GM21528 (cell line): Measurements from ENCODE around the gene ATP8B4.
"Not testable (repeated sequence)": the region's sequence is repeated elsewhere in the genome, so short reads cannot be mapped to it uniquely, and the experiment has no call there.

Experiments used
- ATAC-seq: cut with Tn5 transposase; IDR thresholded peaks from one replicate; pipeline ENCODE4 v1.9.1; 2021; ENCODE audit warnings: mild to moderate bottlenecking, moderate library complexity; ENCODE audit not compliant: unreplicated experiment, low FRiP score

The ATP8B4 gene

GRCh38 chr15:50140098-50140497 is 21.1 kb upstream of the ATP8B4 start:
- ATAC-seq: no peak

DNA sequence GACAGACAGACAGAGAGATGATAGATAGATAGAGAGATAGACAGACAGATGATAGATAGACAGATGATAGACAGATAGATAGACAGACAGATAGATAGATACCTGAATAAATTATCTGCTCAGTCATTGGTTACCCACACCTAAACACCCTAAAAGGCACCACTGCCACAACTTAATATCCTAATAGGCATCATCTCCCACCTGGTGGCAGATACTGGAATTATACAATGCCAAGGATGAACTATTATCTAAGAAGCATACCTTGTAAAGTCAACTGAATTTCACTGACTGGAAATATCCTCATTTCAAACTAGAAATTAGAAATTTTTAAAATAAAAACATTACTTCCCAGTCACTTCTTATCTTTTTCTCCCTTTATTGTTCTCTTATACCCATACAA is 19.4 kb upstream of the ATP8B4 start:
- no peak for ATAC-seq

GRCh38 chr15:50137893-50138292 is 18.9 kb upstream of the ATP8B4 start:
- no peak for ATAC-seq

DNA sequence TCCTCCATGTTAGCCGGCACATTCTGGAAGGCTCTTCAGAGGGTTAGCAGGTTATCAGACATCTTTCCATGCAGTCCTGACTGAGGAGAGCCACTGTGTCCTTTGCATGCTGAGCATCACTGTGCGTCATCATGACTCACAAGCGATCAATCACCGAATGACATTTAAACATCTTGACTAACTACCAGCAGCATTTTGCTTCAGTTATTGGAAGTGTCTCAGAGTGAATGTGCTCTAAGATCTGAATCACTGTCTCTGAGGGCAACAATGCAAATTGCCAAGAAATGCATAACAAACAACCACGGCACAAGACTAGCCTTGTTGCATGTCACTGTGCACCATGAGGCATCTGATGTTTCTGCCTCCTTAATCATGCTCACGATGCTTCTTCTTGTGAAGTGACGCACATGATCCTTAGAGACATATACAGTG is 18.3 kb upstream of the ATP8B4 start:
- ATAC-seq: no peak

- ATAC-seq: peak; percentile 48
Observed at GRCh38 chr15:50135031-50135551, 16.1 kb upstream of the ATP8B4 start.

DNA sequence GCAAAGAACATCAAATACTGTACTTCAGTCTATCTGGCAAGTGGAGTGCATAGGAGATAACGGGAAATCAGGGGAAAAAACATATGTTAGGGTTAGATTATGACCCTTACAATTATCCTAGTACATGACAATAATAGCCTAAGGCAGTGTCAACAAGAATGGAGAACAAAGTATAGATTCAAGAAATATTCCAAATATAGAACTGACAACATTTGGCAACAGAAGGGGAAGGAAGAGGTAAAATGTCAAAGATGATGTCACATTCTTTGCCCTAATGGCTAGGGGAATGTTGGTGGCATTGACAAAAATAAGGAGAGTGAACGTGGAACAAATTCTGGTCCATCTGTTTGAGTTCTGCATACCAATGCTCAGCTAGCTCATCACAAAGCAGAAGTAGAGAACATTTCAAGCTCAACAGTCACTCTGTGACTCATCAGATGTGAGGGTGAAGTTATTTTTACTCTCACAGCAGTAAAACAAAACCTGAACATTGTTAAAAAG is 15.5 kb upstream of the ATP8B4 start:
- ATAC-seq: peak; percentile 79

- not testable (repeated sequence) for ATAC-seq
Observed at GRCh38 chr15:50132251-50132984, 13.4 kb upstream of the ATP8B4 start.

GRCh38 chr15:50131617-50132016 is 12.6 kb upstream of the ATP8B4 start:
- no peak for ATAC-seq

DNA sequence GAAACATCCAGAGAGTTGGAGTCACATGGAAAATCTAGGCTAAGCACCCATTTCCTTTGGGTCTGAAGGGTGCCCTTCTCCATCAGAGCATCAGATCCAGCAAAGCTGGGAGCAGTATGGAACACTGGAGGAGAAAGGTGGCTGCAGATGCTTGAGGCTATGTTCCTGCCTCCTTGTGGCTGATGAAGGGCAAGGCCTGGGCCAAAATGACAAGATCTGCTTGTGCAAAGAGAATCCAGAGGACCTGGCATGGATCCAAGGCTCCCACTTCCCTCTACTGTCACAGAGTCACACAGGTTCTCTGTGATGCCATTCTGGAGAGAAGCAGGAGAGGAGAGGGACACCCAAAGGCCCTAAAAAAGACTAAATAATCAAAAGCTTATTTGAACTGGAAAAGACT is 9.2 kb upstream of the ATP8B4 start:
- ATAC-seq: no peak

GRCh38 chr15:50127255-50127777 is 8.3 kb upstream of the ATP8B4 start:
- ATAC-seq: no peak

DNA sequence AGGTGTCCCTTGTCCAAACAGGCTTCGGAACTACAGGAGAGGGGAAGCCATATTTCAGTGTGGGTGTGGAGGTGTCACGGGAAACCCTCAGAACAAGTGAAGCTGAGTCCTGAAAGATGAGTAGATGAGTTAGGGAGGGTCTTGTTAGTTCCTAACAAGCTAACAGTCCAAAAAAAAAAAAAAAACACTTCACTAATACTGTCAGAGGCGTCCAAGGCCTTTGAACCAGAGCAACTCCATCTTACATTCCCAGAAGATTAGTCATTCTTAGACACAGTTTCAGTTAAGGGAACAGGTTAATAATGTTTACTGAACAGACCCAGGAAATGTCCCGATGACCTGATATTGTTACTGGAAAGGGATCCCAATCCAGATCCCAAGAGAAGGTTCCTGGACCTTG is 7.0 kb upstream of the ATP8B4 start:
- ATAC-seq: no peak

DNA sequence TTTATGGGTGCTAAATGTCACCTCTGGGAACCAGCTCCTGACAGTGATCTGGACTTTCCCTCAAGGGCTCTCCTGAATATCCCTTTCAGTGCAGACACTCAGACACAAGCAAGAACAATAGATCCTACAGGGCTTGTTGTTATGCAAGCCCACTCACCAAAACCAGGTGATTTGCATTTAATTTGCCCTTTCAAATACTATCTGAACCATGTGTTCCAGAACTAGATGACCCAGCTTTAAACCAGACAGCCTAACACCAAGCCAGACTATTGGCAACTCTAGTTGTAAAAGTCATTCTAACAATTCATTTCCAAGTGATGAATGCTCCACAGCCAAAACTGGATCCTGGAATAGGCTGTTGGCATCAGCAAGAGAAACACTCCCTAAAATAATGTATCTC is 5.6 kb upstream of the ATP8B4 start:
- no peak for ATAC-seq

GRCh38 chr15:50123861-50124557 is 5.0 kb upstream of the ATP8B4 start:
- ATAC-seq: no peak

DNA sequence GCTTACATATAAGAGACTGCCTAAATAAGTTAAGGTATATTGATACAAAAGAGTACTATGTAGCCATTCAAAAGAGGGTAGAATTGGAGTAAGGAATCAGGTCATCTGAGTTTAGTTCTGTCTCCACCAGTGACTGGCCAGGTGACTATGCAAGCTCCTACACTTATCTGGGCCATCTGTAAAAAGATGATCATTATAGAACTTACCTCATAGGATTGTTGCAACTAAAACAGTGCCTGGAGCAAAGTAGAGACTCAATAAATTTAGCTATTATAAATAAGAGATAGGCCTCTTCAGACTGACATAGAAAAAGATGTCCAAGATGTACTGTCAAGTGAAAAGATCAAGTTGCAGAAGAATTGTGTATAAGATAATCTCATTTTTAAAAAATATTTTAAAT is 1.7 kb upstream of the ATP8B4 start:
- no peak for ATAC-seq

DNA sequence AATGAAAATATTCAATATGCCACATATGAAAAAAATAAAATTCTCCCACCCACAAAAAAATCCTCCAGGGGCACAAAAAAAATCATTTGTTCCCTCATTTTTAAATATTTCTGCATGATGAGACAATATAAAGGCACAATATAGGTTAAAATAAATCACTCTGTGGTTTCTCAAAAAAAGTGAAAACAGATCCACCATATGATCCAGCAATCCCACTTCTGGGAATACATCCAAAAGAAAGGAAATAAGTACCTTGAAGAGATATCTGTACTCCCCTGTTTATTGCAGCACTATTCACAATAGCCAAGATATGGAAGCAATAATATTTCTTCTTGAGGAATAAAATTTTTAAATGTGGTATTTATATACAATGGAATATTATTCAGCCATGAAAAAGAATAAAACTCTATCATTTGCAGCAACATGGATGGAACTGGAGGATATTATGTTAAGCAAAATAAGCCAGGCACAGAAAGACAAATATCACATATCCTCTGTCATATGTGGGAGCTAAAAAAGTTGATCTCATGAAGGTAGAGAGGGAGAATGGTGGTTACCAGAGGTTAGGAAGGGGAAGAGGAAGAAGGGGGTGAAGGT is 1.5 kb downstream of the ATP8B4 start:
- ATAC-seq: no peak

GRCh38 chr15:50116477-50116876 is 2.6 kb downstream of the ATP8B4 start:
- ATAC-seq: no peak

GRCh38 chr15:50113992-50114780 is 4.8 kb downstream of the ATP8B4 start:
- no peak for ATAC-seq

DNA sequence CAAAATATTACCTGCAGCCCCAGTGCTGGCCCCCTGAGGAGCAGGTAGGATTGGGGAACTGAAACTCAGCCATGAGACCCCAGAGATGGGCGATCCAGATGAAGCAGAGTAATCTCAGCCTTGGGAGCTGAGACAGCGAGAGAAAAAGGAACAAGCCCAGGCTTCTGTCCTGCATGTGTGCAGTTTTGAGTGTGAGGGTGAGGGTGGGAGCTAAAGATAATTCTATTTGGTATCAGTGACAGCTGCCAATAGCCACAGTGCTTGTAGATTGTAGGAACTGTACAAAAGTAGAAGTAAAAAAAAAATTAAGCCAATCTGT is 5.9 kb downstream of the ATP8B4 start:
- ATAC-seq: no peak

GRCh38 chr15:50112488-50113186 is 6.4 kb downstream of the ATP8B4 start:
- no peak for ATAC-seq

GRCh38 chr15:50110285-50110684 is 8.7 kb downstream of the ATP8B4 start:
- no peak for ATAC-seq
